Coronary artery (tissue), 2 donors: Measurements from ENCODE around the gene WDR37.

ENCODE experiments used
- DNase-seq: peaks from one replicate; pipeline ENCODE4 v3.0.0-alpha.2; 2017; ENCODE audit warnings: low spot score
- H3K27ac ChIP-seq, 2 donors: fragments of 200-600 bp; sonication (generic); one replicate each; pipeline ENCODE4 v1.5.1; 2016 to 2019
- H3K4me3 ChIP-seq: fragments of 200-600 bp; sonication (generic); 2 replicates; pipeline ENCODE4 v1.5.1; 2016; ENCODE audit warnings: mild to moderate bottlenecking, moderate library complexity
- TF ChIP-seq, protein P1 (sequence below): fragments of 200-600 bp; sonication (generic); IDR thresholded peaks from one replicate; pipeline ENCODE4 v1.5.1; 2019; ENCODE audit warnings: antibody characterized with exemption

WDR37 gene

DNA sequence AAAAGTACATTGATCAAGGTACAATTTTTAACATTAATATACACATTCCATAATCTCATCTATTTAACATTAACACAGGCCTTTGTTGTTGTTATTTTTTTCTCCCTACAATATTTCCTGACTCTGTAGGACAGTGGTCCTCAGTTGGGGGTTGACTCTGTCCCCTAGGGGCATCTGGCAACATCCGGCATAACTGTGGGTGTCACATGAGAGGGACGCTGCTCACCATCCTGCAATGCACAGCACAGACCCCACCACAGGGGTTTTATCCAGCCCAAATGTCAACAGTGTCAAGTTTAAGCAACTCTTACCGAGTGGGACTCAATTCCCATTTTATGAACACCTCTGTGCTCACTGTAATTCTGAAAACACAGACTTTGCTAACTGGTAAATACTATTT is 16.1 kb upstream of the WDR37 start:
- DNase-seq, result no peak
- Histone ChIP-seq H3K27ac (no peak overlapping the region), H3K4me3 (no peak overlapping the region)
- TF ChIP-seq, protein P1, sequence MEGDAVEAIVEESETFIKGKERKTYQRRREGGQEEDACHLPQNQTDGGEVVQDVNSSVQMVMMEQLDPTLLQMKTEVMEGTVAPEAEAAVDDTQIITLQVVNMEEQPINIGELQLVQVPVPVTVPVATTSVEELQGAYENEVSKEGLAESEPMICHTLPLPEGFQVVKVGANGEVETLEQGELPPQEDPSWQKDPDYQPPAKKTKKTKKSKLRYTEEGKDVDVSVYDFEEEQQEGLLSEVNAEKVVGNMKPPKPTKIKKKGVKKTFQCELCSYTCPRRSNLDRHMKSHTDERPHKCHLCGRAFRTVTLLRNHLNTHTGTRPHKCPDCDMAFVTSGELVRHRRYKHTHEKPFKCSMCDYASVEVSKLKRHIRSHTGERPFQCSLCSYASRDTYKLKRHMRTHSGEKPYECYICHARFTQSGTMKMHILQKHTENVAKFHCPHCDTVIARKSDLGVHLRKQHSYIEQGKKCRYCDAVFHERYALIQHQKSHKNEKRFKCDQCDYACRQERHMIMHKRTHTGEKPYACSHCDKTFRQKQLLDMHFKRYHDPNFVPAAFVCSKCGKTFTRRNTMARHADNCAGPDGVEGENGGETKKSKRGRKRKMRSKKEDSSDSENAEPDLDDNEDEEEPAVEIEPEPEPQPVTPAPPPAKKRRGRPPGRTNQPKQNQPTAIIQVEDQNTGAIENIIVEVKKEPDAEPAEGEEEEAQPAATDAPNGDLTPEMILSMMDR, result no peak

DNA sequence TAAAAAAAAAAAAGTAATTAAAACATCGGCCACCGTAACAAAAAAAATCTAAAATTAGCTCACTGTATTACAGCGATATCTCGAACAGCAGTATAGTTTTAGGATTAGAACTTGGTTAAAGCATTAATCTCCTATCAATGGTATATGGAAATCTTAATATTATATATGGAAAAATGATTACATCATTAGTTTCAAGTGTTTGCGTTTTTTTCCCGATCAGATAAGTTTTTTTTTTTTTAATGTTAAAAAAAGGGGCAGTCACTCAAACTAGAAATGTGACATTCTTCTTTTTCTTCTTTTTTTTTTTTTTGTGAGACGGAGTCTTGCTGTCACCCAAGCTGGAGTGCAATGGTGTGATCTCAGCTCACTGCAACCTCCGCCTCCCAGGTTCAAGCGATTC is 14.7 kb upstream of the WDR37 start:
- H3K27ac ChIP-seq, result no peak overlapping the region
- no peak for DNase-seq
- TF ChIP-seq, protein P1, result no peak
- no peak overlapping the region for H3K4me3 ChIP-seq

DNA sequence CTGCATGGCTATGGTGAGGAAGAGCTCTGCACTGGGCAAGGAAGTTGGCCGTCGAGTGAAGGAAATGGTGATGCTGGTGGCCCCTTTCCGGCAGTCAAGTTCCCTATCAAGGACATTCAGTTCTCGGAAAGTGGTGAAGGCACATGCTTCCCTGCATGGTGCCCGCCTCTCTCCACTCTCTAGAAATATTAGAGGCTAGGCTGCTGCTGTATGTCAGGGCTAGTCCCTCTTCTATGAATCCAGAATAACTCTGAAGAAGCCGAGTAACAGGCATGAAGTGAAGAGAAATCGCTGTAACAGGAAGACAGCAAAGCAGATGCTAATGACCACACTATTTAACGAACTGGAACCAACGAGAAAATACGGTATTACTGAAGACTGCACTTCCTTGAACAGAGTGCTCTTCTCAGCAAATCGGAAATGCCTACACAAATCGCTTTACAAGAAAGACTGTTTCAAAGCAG is 12.6 kb upstream of the WDR37 start:
- TF ChIP-seq, protein P1, result no peak
- no peak for DNase-seq
- peak overlapping the region; percentile 25 for H3K4me3 ChIP-seq
- H3K27ac ChIP-seq, result peak overlapping the region in 1 of 2 donors; percentile 70

GRCh38 chr10:1044146-1044545 is 12.0 kb upstream of the WDR37 start:
- Histone ChIP-seq H3K4me3 (peak overlapping the region; percentile 25), H3K27ac (peak overlapping the region in 1 of 2 donors; percentile 70)
- TF ChIP-seq, protein P1, result no peak
- DNase-seq, result no peak

- Histone ChIP-seq H3K27ac (peak overlapping the region in 1 of 2 donors; percentile 35), H3K4me3 (no peak overlapping the region)
- TF ChIP-seq, protein P1, result no peak
- no peak for DNase-seq
Measured at GRCh38 chr10:1044964-1045363, 11.2 kb upstream of the WDR37 start.

DNA sequence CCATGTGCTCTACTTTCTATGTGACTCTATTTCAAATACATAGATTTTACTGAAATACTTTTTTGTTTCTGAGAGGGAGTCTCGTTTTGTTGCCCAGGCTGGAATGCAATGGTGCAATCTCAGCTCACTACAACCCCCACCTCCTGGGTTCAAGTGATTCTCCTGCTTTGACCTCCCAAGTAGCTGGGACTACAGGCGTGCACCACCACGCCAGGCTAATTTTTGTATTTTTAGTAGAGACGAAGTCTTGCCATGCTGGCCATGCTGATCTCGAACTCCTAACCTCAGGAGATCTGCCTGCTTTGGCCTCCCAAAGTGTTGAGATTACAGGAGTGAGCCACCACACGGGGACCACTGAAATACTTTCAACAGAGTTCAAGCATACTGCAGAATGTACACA is 10.8 kb upstream of the WDR37 start:
- no peak overlapping the region for H3K27ac ChIP-seq
- no peak for DNase-seq
- TF ChIP-seq, protein P1, result no peak
- no peak overlapping the region for H3K4me3 ChIP-seq

GRCh38 chr10:1047937-1048336 is 8.2 kb upstream of the WDR37 start:
- DNase-seq, result no peak
- Histone ChIP-seq H3K4me3 (peak overlapping the region; percentile 89), H3K27ac (peak overlapping the region; percentile 98 to 99)
- TF ChIP-seq, protein P1, result no peak
